Testis (tissue), 3 donors: ENCODE results near the gene RPS17. TPM values are rescaled to one million over a fixed set of nuclear protein-coding genes. Genes with fewer than 3 reads are reported as not detected.
"Not testable (repeated sequence)": the region's sequence is repeated elsewhere in the genome, so short reads cannot be mapped to it uniquely, and the experiment has no call there.

Experiments used
- DNase-seq: peaks from one replicate; pipeline ENCODE4 v3.0.0-alpha.2; 2019
- H3K27ac ChIP-seq, 2 donors: fragments of 200-600 bp; sonication (generic); one replicate each; pipeline ENCODE4 v1.5.1; 2019
- H3K27me3 ChIP-seq: fragments of 200-600 bp; sonication (generic); one replicate; pipeline ENCODE4 v1.5.1; 2019
- H3K36me3 ChIP-seq: fragments of 200-600 bp; sonication (generic); one replicate; pipeline ENCODE4 v1.5.1; 2017; ENCODE audit warnings: low read depth; ENCODE audit errors: missing control alignments
- H3K4me1 ChIP-seq: fragments of 200-600 bp; sonication (generic); one replicate; pipeline ENCODE4 v1.5.1; 2019
- H3K4me3 ChIP-seq, 2 donors: fragments of 200-600 bp; sonication (generic); one replicate each; pipeline ENCODE4 v1.5.1; 2017 to 2019
- H3K9me3 ChIP-seq: fragments of 200-600 bp; sonication (generic); one replicate; pipeline ENCODE4 v1.5.1; 2017
- POLR2A ChIP-seq: fragments of 450-650 bp; IDR thresholded peaks from one replicate; pipeline ENCODE4 v1.6.1; 2017; ENCODE audit warnings: antibody characterized with exemption, mild to moderate bottlenecking, moderate library complexity
- WGBS, 2 donors: methylation state at CpG; one replicate each; pipeline ENCODE4 v1.1.5; 2018; 5-methylcytosine and 5-hydroxymethylcytosine counted together
- intact Hi-C: fragments of 100-400 bp; cut with DNase I; formaldehyde crosslinking; loops from one replicate; pipeline ENCODE4 v1.15.1; 2023; ENCODE audit warnings: low total_unique reads
- polyA plus RNA-seq: library from polyadenylated mRNA; stranded (reverse); fragments of 350-450 nt; fragmentation: Illumina TruSeq; extraction: RNeasy Lipid Tissue Mini Kit (QIAGEN cat#74804); gene quantifications from one replicate; pipeline ENCODE4 v1.2.3, GENCODE V29; 2014; ENCODE audit warnings: low read depth, low replicate concordance; ENCODE audit not compliant: insufficient read depth
- total RNA-seq, 2 donors: library from RNA; depleted of rRNA; stranded (reverse); fragments of >200 nt; gene quantifications; one replicate each; pipeline ENCODE4 v1.2.3, GENCODE V29; 2016
- TF ChIP-seq, protein P1 (sequence below), 3 experiments: fragments of 450-650 bp in 2 of 3; fragments of 200-600 bp in 1 of 3; sonication (generic) in 1 of 3; IDR thresholded peaks; one replicate each; pipeline ENCODE4 v1.5.1; 2016 to 2019; ENCODE audit warnings: antibody characterized with exemption in 3 of 3, mild to moderate bottlenecking in 2 of 3, moderate library complexity in 1 of 3

Gene RPS17
- total and polyA plus RNA-seq, 3 donors from 2014 or later = 567 to 995 (median 887) TPM

DNA sequence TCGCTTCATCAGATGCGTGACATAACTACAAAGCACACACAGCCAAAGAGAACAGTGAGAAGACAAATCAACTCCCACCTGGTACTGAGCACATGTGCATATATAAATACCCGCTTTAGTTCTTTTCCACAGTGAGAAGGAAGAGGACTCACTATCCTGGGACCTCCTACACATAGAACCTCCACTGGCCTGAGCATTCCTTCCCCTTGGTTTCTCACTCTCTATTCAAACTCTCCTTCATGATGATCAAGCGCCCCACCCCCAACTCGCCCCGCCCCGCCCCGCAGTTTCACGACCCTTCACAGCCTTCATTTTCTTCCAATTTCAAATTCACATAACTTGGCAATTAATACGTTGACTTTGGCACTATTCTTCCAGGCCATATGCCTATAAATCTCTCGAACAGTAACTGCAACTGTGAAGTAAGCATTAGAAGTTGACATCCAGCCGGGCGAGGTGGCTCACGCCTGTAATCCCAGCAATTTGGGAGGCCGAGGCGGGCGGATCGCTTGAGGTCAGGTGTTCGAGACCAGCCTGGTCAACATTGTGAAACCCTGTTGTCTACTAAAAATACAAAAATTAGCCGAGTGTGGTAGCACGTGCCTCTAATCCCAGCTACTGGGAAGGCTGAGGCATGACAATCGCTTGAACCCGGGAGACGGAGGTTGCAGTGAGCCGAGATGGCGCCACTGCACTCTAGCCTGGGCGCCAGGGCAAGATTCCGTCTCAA is 1.1 kb downstream of the RPS17 start:
- no peak for DNase-seq
- 12 to 13% methylated on average over 28 of the region's 28 CpGs for WGBS, 2 donors
- no peaks in the 10 kb centered on the region for H3K36me3 ChIP-seq
- no peaks in the 10 kb centered on the region for H3K9me3 ChIP-seq
- intact Hi-C loops = no loop called here
- no peak for TF ChIP-seq POLR2A
- H3K27ac ChIP-seq = peak overlapping the region; percentile 6 to 90
- H3K4me3 ChIP-seq = peak overlapping the region; percentile 93 to 94
- no peaks in the 10 kb centered on the region for H3K27me3 ChIP-seq
- peaks cover 15% of the 10 kb centered on the region for H3K4me1 ChIP-seq

GRCh38 chr15:82537351-82537908 is 2.8 kb downstream of the RPS17 start:
- TF ChIP-seq POLR2A = no peak
- TF ChIP-seq, protein P1, sequence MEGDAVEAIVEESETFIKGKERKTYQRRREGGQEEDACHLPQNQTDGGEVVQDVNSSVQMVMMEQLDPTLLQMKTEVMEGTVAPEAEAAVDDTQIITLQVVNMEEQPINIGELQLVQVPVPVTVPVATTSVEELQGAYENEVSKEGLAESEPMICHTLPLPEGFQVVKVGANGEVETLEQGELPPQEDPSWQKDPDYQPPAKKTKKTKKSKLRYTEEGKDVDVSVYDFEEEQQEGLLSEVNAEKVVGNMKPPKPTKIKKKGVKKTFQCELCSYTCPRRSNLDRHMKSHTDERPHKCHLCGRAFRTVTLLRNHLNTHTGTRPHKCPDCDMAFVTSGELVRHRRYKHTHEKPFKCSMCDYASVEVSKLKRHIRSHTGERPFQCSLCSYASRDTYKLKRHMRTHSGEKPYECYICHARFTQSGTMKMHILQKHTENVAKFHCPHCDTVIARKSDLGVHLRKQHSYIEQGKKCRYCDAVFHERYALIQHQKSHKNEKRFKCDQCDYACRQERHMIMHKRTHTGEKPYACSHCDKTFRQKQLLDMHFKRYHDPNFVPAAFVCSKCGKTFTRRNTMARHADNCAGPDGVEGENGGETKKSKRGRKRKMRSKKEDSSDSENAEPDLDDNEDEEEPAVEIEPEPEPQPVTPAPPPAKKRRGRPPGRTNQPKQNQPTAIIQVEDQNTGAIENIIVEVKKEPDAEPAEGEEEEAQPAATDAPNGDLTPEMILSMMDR (IDR thresholded peaks at IDR 0.05) = no peak
- H3K9me3 ChIP-seq = no peaks in the 10 kb centered on the region
- no peak for DNase-seq
- intact Hi-C loops = no loop called here
- H3K27me3 ChIP-seq = no peaks in the 10 kb centered on the region
- no peak overlapping the region for H3K4me3 ChIP-seq
- WGBS, 2 donors = 80 to 87% methylated on average over 4 of the region's 4 CpGs
- H3K4me1 ChIP-seq = peaks cover 15% of the 10 kb centered on the region
- no peaks in the 10 kb centered on the region for H3K36me3 ChIP-seq
- H3K27ac ChIP-seq = no peak overlapping the region

GRCh38 chr15:82536409-82537350 is 3.6 kb downstream of the RPS17 start:
- Histone ChIP-seq H3K27ac (no peak overlapping the region), H3K27me3 (no peaks in the 10 kb centered on the region), H3K36me3 (no peaks in the 10 kb centered on the region), H3K9me3 (no peaks in the 10 kb centered on the region), H3K4me1 (peaks cover 15% of the 10 kb centered on the region), H3K4me3 (no peak overlapping the region)
- TF ChIP-seq POLR2A = no peak
- TF ChIP-seq, protein P1 (IDR thresholded peaks at IDR 0.05) = no peak
- no peak for DNase-seq
- 57 to 67% methylated on average over 11 of the region's 11 CpGs for WGBS, 2 donors
- intact Hi-C loops = no loop called here

GRCh38 chr15:82535566-82536408 is 4.5 kb downstream of the RPS17 start:
- DNase-seq = no peak

DNA sequence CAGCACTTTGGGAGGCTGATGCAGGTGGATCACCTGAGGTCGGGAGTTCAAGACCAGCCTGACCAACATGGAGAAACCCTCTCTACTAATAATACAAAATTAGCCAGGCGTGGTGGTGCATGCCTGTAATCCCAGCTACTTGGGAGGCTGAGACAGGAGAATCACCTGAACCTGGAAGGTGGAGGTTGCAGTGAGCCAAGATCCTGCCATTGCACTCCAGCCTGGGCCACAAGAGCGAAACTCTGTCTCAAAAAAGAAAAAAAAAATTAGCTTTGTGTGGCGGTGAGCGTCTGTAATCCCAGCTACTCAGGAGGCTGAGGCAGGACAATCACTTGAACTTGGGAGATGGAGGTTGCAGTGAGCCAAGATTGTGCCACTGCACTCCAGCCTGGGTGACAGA is 5.1 kb downstream of the RPS17 start:
- H3K36me3 ChIP-seq, H3K4me1 ChIP-seq, H3K4me3 ChIP-seq, DNase-seq, H3K9me3 ChIP-seq, intact Hi-C loops, H3K27me3 ChIP-seq, H3K27ac ChIP-seq: not testable (repeated sequence)
- WGBS, 2 donors = 90% methylated on average over 5 of the region's 5 CpGs

More at GRCh38 chr15:82535566-82536408, 4.5 kb downstream of the RPS17 start:
- Histone ChIP-seq H3K27ac (no peak overlapping the region), H3K9me3 (no peaks in the 10 kb centered on the region), H3K4me1 (peaks cover 10% of the 10 kb centered on the region), H3K27me3 (no peaks in the 10 kb centered on the region), H3K36me3 (no peaks in the 10 kb centered on the region), H3K4me3 (no peak overlapping the region)
- intact Hi-C loops = no loop called here
- TF ChIP-seq, protein P1 (IDR thresholded peaks at IDR 0.05) = no peak
- no peak for TF ChIP-seq POLR2A
- WGBS, 2 donors = 59 to 68% methylated on average over 8 to 9 of the region's 9 CpGs

DNA sequence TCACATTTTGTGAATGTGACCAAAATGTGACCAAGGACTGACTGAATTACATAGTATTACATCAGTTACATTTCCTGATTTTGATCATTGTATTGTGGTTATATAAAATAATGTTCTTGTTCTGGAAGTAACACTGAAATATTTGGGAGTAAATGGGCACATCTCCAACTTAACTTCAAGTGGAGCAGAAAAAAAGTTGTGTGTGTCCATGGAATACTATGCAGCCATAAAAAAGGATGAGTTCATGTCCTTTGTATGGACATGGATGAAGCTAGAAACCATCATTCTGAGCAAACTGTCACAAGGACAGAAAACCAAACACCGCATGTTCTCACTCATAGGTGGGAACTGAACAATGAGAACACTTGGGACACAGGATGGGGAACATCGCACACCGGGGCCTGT is 5.8 kb downstream of the RPS17 start:
- H3K27ac ChIP-seq, H3K4me3 ChIP-seq, H3K4me1 ChIP-seq, intact Hi-C loops, H3K27me3 ChIP-seq, DNase-seq, H3K9me3 ChIP-seq, H3K36me3 ChIP-seq: not testable (repeated sequence)
- WGBS, 2 donors = 95 to 96% methylated on average over 3 of the region's 3 CpGs
